ENCODE data around the gene SLC1A4. TPM values are rescaled to one million over a fixed set of nuclear protein-coding genes. Genes with fewer than 3 reads are reported as not detected.
"Not testable (repeated sequence)": the region's sequence is repeated elsewhere in the genome, so short reads cannot be mapped to it uniquely, and the experiment has no call there.

SLC1A4 gene
- total RNA-seq, 1 donor from 2014 or later: 8.5 TPM

- no peak for DNase-seq (ENCODE audit: low read depth)
Observed at GRCh38 chr2:65026154-65026553, 37.0 kb downstream of the SLC1A4 start.

- no peak for DNase-seq (ENCODE audit: low read depth)
Observed at GRCh38 chr2:65026704-65027464, 37.7 kb downstream of the SLC1A4 start.

DNA sequence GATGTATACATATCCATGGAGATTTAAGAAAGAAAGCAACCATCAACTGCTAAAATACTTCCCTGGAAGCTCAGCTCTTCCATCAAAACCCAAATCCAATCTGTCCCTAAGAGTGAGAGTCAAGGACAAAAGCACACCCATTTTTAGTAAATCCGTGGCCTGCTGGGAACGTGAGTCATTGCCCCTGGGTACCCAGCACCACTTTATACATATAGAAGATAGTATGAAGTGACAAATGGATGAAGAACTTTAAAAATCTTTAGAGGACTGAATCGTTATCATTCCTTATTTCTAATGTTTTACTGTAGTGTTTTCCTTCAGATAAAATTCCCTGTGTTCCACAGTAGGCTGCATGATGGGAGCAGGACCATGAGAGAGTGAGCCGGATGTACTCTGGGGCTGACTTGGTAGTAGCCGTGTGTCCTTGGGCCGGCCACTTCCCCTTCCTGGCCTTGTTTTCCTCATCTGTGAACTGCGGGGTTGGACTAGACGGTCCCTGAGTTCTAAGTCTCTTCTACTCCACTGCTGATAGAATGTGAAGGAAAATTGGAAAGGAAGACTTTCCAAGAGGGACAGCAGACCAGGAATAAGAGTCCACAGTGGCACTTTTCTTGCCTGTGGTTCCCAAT is 38.5 kb downstream of the SLC1A4 start:
- no peak for DNase-seq (ENCODE audit: low read depth)

GRCh38 chr2:65030476-65031332 is 41.5 kb downstream of the SLC1A4 start:
- no peak for DNase-seq (ENCODE audit: low read depth)

GRCh38 chr2:65031341-65032018 is 42.3 kb downstream of the SLC1A4 start:
- DNase-seq (ENCODE audit: low read depth): peak; percentile 44

- DNase-seq (ENCODE audit: low read depth): no peak
Observed at GRCh38 chr2:65032019-65032975, 43.1 kb downstream of the SLC1A4 start.

DNA sequence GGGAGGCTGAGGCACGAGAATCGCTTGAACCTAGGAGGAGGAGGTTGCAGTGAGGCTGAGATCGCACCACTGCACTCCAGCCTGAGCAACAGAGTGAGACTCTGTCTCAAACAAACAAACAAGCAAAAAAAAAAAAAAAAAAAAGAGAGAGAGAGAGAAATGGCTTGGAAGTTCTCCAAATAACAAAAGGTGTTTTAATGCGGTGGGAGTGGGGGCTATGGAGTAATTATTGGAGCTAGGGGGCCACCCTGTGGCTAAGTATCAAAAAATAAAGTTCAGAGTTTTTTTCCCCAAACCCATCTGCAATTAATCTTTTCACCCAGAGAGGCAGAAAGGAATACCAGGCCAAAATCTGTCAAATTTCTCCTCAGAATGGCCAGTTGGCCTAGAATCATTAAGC is 44.0 kb downstream of the SLC1A4 start:
- no peak for DNase-seq (ENCODE audit: low read depth)

DNA sequence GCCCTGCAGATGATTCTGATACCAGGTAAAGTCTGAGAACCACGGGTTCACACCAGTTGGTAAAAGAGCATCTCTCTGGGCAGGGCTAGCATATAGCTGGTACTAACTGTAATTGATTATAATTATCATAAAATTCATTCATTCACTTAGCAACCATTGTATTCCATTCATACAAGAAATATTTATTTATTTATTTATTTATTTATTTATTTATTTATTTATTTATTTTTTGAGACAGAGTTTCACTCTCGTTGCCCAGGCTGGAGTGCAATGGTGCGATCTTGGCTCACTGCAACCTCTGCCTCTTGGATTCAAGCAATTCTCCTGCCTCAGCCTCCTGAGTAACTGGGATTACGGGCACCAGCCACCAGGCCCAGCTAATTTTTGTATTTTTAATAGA is 44.5 kb downstream of the SLC1A4 start:
- not testable (repeated sequence) for DNase-seq (ENCODE audit: low read depth)

DNA sequence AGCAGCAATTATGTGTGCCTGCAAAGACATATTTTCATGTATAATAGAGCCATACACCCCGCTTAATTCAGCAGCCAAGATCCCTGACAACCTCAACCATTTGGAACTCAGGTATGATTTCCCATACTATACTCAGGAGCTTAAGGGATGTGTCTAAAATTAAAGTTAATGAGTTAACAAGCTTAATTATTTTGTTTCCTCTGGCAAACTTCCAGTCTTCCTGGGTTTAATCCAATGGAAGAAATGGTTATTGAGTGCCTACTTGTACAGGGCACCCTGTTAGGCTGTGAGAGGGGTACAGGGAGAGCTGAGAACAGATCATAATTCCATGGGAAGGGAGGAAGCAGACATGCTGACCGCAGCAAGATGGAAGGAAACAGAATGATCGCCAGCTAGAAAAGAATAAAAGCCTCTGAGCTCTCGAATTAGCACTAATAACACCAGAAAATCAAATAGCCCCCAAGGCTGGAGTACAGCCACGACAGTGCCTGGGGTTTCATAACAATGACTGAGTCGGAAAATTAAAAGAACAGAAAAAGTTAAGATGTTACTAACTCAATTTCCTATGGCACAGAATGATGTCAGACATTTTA is 46.2 kb downstream of the SLC1A4 start:
- peak; percentile 53 for DNase-seq (ENCODE audit: low read depth)

GRCh38 chr2:65037178-65037577 is 48.0 kb downstream of the SLC1A4 start:
- DNase-seq (ENCODE audit: low read depth): no peak

- DNase-seq (ENCODE audit: low read depth): no peak
Observed at GRCh38 chr2:65039640-65040039, 50.4 kb downstream of the SLC1A4 start.

DNA sequence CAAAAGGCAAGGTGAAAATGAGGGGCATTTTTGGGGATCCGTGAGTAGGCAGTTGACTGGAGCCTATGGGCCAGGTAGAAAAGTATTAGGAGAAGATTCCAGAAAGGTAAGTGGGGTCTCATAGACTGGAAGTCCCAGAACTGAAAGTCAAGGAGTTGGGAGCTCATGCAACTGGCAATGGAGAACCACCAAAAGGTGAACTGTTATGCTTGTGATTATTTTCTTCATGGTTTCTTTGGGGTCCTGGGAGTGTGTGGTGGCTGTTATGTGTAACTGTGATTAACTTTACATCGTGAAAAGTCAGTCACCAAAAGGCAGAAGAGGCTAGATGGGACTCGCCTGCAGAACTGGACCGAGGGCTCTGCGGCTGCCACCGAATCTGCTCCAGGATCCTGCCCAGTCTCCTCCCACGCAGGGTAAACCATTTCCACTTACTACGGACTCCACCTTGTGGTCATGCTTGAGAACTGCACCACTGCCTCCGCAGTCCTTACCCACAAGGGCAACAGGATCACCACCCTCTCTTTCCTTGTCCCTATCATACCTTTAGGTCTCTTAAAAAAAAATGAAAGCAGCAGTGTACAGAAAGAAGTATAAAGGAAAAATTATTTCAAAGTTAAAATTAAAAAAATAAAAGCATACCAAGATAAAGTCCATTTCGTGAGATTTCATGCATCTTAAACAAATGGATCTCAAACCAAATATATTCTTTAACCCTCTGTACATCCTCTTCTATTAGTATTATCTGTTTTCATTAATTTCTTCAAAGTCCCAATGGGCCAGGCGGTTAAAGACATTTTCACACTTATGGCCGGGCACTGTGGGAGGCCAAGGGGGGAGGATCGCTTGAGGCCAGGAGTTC is 51.4 kb downstream of the SLC1A4 start:
- peak; percentile 83 for DNase-seq (ENCODE audit: low read depth)

- no peak for DNase-seq (ENCODE audit: low read depth)
Observed at GRCh38 chr2:65043001-65043400, 53.8 kb downstream of the SLC1A4 start.

DNA sequence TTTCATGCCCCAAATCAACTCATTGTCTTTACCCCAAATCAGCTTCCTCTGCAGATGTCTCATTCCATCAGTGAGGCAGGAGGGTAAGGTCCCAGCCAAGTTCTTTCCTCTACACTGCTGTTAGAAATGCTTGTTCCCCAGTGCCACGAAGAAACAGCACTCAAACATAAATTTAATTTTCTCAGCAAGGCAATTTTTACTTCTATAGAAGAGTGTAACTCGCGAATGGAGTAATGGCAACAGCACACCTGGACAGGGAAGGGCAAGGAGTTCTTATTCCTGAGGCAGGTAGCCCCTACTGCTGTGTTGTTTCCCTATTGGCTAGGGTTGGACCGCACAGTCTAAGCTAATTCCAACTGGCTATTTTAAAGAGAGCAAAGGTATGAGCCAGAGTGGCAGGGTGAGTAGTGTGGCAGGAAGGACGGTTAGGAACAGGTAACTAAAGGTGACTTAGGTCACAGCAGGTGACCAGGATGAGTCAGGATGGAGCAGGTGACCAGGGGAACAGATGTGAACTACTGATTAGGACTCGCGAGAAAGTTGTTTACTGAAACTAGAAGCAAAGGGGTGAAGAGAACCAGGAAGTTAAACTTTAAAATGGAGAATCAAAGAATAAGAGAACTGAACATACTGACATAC is 55.0 kb downstream of the SLC1A4 start:
- no peak for DNase-seq (ENCODE audit: low read depth)

- DNase-seq (ENCODE audit: low read depth): peak; percentile 83
Observed at GRCh38 chr2:65045651-65046050, 56.5 kb downstream of the SLC1A4 start.

- no peak for DNase-seq (ENCODE audit: low read depth)
Observed at GRCh38 chr2:65046633-65047407, 57.6 kb downstream of the SLC1A4 start.

- DNase-seq (ENCODE audit: low read depth): peak; percentile 48
Observed at GRCh38 chr2:65049010-65049639, 59.9 kb downstream of the SLC1A4 start.

DNA sequence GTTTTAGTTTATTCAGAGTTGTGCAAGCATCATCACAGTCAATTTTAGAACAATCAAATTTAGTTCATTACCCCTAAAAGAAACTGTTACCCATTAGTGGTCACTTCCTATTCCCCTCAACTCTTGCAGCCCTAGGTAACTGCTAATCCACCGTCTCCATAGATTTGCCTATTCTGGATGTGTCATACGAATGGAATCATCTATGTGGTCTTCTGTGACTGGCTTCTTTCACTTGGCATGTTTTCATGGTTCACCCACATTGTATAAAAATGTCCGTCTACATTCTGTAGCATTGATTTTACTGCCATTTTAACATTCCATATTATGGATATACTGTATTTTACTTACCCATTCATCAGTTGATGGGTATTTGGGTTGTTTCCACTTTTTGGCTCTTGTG is 61.7 kb downstream of the SLC1A4 start:
- no peak for DNase-seq (ENCODE audit: low read depth)
